UCSD-AML1 (cell line): ENCODE measurements around the gene POLR3K.

Source experiments
- DNase-seq: peaks from one replicate; lab custom pipeline; 2025; ENCODE audit not compliant: unreplicated experiment; lab: John Stamatoyannopoulos, UW

Gene POLR3K

DNA sequence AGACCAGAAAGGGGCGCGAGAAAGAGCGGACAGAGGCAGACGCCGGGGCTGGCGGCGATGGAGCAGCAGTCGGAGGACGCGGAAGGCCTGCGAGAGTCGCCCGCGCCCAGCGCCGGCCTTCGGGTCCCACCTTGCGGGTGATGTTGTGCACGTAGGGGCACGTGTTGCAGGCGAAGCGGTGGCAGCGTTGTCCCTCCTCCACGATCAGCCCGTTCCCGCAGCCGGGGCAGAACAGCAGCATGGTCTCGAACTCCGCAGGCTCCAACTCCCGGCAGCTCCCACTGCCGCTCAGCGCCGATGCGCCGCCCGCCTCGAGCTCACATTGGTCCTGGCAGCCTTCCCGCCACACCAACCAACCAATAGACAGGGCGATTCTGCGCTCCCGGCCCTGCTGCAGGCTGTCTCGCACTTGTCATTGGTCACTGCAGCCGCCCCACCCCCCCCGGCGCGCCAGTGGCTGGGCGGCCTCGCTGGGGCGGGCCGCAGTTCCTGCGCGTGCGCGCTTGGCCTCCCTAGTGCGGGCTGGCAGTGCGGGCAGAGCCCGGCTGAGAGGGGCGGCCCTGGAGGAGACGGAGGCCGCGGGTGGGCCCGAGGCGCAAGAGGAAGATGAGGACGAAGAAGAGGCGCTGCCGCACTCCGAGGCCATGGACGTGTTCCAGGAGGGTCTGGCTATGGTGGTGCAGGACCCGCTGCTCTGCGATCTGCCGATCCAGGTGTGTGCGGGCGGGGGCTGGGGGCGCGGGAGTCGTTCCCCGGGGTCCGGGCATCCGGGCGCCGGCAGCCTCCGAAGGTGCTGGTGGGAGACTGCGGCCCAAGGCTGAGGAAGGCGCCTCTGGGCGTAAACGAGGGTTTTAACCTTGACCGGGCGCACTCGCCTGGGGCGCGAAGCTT, at the start of gene POLR3K, which contains the start of gene SNRNP25:
Gene POLR3K (minus strand): TSS at position 263 of the 891 bp plus-strand sequence. CDS start 22 bp downstream, at position 241.
Gene SNRNP25 (plus strand): TSS at position 483 of the 891 bp plus-strand sequence. CDS start 189 bp downstream, at position 672.
- DNase-seq = peak; percentile 98

DNA sequence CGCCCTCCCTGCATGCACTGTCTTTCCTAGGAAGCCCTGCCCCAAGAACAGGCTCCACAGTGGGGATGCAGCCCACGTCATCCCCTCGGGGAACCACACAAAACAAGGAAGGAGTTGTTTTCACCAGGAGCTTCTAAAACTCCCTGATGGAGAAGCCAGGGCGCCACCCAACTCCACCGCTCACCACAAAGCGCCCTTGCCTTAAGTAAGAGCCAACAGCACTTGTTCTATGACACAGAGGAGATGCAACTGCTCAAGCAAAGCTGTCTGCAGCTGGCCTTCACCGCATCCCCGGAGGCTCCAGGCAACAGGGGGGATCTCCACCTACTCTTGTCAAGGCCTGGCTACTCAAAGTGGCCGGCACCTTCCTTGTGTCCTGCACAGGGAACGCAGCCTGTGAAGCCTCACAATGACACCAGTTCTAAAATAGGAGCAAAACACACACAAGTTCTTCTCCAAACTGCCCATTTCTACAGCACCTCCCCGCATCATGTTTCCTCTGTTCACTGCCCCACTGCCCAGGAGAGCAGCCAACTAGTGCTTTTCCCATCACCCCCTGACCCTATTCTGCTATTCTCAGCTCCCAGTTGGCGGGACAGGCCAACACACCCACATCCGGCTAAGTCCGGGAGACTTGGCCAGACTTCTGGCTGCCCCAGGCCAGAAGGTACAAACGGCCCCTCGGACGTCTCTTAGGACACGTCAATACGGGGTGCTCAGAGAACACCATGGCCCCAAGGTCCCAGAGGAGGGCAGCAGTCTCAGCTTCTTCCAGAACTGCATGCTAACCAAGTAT, 48.9 kb upstream of the POLR3K start:
- no peak for DNase-seq

- DNase-seq = no peak
Measured at GRCh38 chr16:101586-101985, 48.2 kb upstream of the POLR3K start.

DNA sequence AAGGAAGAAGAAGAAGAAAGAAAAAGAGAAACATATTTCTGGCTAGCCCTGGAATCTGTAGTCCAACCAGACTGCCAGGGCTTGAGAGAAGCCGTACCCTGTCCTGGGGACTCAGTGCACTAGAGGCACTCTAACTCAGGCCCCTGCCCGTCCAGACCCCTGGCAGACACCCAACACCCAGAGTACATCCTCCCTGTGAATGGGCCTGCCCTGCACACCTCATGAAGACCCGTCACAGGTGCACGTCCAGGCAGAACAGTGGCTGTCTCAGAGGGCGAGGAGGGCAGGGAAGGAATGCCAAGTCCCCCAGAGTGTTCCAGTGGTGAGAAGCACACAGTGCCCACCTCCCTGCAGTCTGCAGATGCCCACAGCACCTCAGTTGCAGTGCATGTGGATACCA, 47.6 kb upstream of the POLR3K start:
- DNase-seq = no peak

GRCh38 chr16:97822-98221, 44.4 kb upstream of the POLR3K start:
- no peak for DNase-seq

GRCh38 chr16:96935-97381, 43.5 kb upstream of the POLR3K start:
- DNase-seq = peak; percentile 91

DNA sequence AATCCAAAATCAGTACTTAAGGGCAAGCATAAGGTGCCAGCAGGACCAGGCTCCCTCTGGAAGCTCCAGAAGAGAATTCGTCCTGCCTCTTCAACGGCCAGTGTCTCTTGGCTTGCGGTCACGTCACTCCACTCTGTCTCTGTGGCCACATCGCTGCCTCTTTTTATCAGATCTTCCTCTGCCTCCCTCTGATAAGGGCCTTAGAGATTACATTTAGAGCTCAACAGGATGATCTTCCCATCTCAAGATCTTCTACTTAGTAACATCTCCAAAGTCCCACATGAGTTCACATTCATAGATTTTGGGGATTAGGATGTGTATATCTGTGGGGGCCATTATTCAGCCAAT, 41.5 kb upstream of the POLR3K start:
- DNase-seq = no peak

DNA sequence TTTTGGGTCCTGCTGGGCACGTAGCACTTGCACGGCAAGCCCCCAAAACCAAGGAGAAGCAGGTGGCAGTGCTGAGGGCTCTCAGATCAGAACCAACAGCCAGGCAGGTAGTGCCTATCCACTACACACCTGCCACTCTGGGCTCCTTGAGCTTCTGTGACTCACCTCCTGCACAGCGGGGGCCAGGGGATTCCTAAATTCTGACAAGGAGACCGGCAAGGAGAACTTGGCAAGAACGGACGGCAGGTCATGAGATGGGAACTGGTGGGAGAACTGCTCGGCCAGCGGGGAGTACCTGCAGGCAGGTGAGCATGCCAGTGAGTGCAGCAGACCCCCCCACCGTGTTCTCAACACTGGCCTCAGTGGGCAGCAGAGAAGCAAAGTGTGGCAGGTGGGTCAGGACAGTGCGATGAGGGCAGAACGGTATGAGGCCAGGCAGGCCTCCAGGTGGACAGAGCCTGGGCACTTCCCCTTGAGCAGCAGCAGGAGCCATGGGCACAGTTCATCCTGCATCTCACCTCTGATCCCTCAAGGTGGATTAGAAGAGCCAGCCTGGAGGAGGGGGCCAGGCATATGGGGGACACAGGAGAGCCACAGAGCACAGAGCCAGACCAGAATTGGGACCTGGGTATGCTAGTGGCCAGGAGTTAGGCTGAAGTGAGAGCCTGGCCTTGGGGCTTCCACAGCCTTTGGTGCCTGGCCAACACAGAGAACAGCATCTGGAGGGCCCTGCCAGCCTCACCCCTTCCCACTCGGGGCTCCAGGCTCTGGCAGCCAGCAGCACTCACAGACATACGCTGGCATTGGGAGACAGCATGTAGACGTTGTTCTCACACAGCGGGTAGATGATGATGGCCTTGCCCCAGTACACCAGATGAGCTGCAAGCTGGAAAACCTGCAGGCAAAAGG, 39.3 kb upstream of the POLR3K start:
- DNase-seq = no peak

GRCh38 chr16:91484-91883, 38.1 kb upstream of the POLR3K start:
- no peak for DNase-seq

GRCh38 chr16:89391-90302, 36.2 kb upstream of the POLR3K start:
- DNase-seq = no peak

DNA sequence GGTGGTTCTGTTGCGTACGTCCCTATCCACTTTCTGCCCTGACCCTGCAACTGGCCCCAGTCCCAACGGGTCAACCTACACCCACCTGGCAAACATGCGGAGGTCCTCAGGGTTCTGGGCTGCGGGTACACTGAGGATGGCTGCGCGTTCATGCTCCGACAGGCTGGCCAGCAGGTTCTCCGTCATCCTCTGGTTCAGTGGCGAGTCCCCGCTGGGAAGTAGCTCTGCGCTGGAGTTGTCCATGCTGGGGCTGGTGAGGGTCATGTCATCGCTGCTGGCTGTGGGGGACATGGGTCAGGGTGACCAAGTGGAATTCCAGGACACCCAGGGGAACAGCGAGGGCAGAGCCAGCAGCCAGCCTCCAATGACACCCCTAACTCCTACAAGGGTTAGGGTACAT, 35.2 kb upstream of the POLR3K start:
- DNase-seq = no peak

DNA sequence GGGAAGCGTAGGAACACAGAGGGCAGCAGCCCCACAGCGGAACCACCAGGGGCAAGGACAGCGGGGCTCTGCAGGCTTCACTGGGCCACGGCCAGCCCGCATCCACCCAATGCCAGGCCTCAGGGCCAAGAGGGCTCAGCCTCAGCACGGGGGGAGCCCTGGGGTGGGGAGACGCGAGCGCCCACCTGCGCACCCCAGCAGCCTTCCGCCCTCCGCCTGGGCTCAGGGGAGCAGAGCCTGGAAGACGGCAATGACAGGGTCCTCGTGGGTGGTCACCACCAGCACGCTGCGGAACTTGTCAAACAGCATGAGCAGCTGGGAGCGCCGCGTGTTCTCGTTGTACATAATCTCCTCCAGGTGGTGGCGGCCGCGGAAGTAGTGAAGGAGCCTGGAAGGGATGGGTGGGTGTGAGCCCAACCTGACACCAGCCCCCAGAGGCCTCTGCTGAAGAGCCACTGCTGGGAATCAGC, 33.1 kb upstream of the POLR3K start:
- DNase-seq = no peak

- no peak for DNase-seq
Measured at GRCh38 chr16:85865-86264, 32.5 kb upstream of the POLR3K start.

GRCh38 chr16:85407-85782, 32.0 kb upstream of the POLR3K start:
- DNase-seq = no peak

GRCh38 chr16:84718-85406, 31.5 kb upstream of the POLR3K start:
- peak; percentile 90 for DNase-seq

GRCh38 chr16:83781-84615, 30.6 kb upstream of the POLR3K start:
- DNase-seq = peak; percentile 59

GRCh38 chr16:83060-83603, 29.7 kb upstream of the POLR3K start:
- DNase-seq = no peak
